CD4-positive, alpha-beta T cell treated with Interleukin-6 for 4 hours (primary cell): Measurements from ENCODE around the gene SYNGR1.
"Not testable (repeated sequence)": the region's sequence is repeated elsewhere in the genome, so short reads cannot be mapped to it uniquely, and the experiment has no call there.

Source experiments
- DNase-seq: peaks from one replicate; pipeline ENCODE4 v3.0.0-alpha.2; 2020; ENCODE audit warnings: mixed read lengths

The SYNGR1 gene

GRCh38 chr22:39352306-39352891 is 2.6 kb downstream of the SYNGR1 start:
- DNase-seq = no peak

- no peak for DNase-seq
These were observed 3.6 kb downstream of the SYNGR1 start for GRCh38 chr22:39353346-39353745.

GRCh38 chr22:39355080-39355479 is 5.3 kb downstream of the SYNGR1 start:
- DNase-seq = no peak

GRCh38 chr22:39355805-39356204 is 6.0 kb downstream of the SYNGR1 start:
- DNase-seq = not testable (repeated sequence)

- no peak for DNase-seq
These were observed 6.7 kb downstream of the SYNGR1 start for GRCh38 chr22:39356464-39356863.

- DNase-seq = not testable (repeated sequence)
These were observed 7.6 kb downstream of the SYNGR1 start for GRCh38 chr22:39357110-39358108.

GRCh38 chr22:39358197-39358596 is 8.4 kb downstream of the SYNGR1 start:
- DNase-seq = not testable (repeated sequence)

GRCh38 chr22:39359659-39360195 is 9.9 kb downstream of the SYNGR1 start:
- no peak for DNase-seq

GRCh38 chr22:39360242-39360641 is 10.5 kb downstream of the SYNGR1 start:
- no peak for DNase-seq

GRCh38 chr22:39360674-39361413 is 11.1 kb downstream of the SYNGR1 start:
- no peak for DNase-seq

- DNase-seq = no peak
These were observed 11.7 kb downstream of the SYNGR1 start for GRCh38 chr22:39361496-39361895.

- DNase-seq = no peak
These were observed 12.5 kb downstream of the SYNGR1 start for GRCh38 chr22:39362271-39362670.

- DNase-seq = no peak
These were observed 13.1 kb downstream of the SYNGR1 start for GRCh38 chr22:39362932-39363331.

- DNase-seq = no peak
These were observed 14.1 kb downstream of the SYNGR1 start for GRCh38 chr22:39363751-39364515.

- no peak for DNase-seq
These were observed 15.1 kb downstream of the SYNGR1 start for GRCh38 chr22:39364714-39365491.

GRCh38 chr22:39365492-39365780 is 15.6 kb downstream of the SYNGR1 start:
- no peak for DNase-seq

- DNase-seq = no peak
These were observed 17.2 kb downstream of the SYNGR1 start for GRCh38 chr22:39367035-39367434.

- no peak for DNase-seq
These were observed 18.7 kb downstream of the SYNGR1 start for GRCh38 chr22:39368461-39368911.

- no peak for DNase-seq
These were observed 19.4 kb downstream of the SYNGR1 start for GRCh38 chr22:39369186-39369585.

- DNase-seq = no peak
These were observed 19.8 kb downstream of the SYNGR1 start for GRCh38 chr22:39369586-39369985.

- DNase-seq = no peak
These were observed 21.9 kb downstream of the SYNGR1 start for GRCh38 chr22:39371732-39372131.

- DNase-seq = no peak
These were observed 24.4 kb downstream of the SYNGR1 start for GRCh38 chr22:39374191-39374590.
